Effector memory CD4-positive, alpha-beta T cell (primary cell): ENCODE measurements around the gene COPA.
"Not testable (repeated sequence)": the region's sequence is repeated elsewhere in the genome, so short reads cannot be mapped to it uniquely, and the experiment has no call there.

Experiments
- DNase-seq, 3 donors: peaks; one replicate each; pipeline ENCODE4 v3.0.0-alpha.2; 2020
- H3K27ac ChIP-seq: 2 replicates; pipeline ENCODE4 v1.7.0; 2013; ENCODE audit warnings: mild to moderate bottlenecking, low read length, moderate library complexity; ENCODE audit not compliant: insufficient read depth, poor library complexity, severe bottlenecking
- H3K27me3 ChIP-seq: replicated peaks from 2 replicates; pipeline ENCODE4 v1.7.0; 2013; ENCODE audit warnings: mild to moderate bottlenecking, low read length; ENCODE audit not compliant: insufficient read depth, control insufficient read depth, poor library complexity, severe bottlenecking
- H3K36me3 ChIP-seq: 2 replicates; pipeline ENCODE4 v1.7.0; 2013; ENCODE audit warnings: mild to moderate bottlenecking, low read length, moderate library complexity; ENCODE audit not compliant: control insufficient read depth, insufficient read depth
- H3K4me1 ChIP-seq: 2 replicates; pipeline ENCODE4 v1.7.0; 2013; ENCODE audit warnings: low read length, mild to moderate bottlenecking; ENCODE audit not compliant: control insufficient read depth, insufficient read depth, poor library complexity, severe bottlenecking
- H3K4me3 ChIP-seq: 2 replicates; pipeline ENCODE4 v1.7.0; 2013; ENCODE audit warnings: low read length, low read depth, mild to moderate bottlenecking; ENCODE audit not compliant: insufficient read depth, poor library complexity, severe bottlenecking
- H3K9me3 ChIP-seq: 2 replicates; pipeline ENCODE4 v1.7.0; 2013; ENCODE audit warnings: mild to moderate bottlenecking, low read length, moderate library complexity; ENCODE audit not compliant: control insufficient read depth
- total RNA-seq, 3 donors: gene quantifications; one replicate each; lab custom pipeline; 2026; lab: John Stamatoyannopoulos, UW

COPA gene
- 129 to 185 (median 173) reads per million in 3 donors for total RNA-seq

GRCh38 chr1:160342953-160343869 is at the start of gene COPA, which contains the start of gene NCSTN:
COPA (minus strand) TSS chr1:160343250; CDS start chr1:160343170, 80 bp downstream.
NCSTN (plus strand) TSS chr1:160343383; CDS start chr1:160343397, 14 bp downstream.
- Histone ChIP-seq H3K27ac (peak within 1 kb of the TSS; percentile 93), H3K27me3 (no peaks in the 10 kb centered on the region), H3K36me3 (peaks cover 29% of the 10 kb centered on the region), H3K4me1 (peaks cover 16% of the 10 kb centered on the region), H3K4me3 (peak within 1 kb of the TSS; percentile 91), H3K9me3 (no peaks in the 10 kb centered on the region)
- DNase-seq: peak; percentile 82 to 88 (median 83)

- DNase-seq, H3K9me3 ChIP-seq, H3K27ac ChIP-seq, H3K4me3 ChIP-seq, H3K36me3 ChIP-seq, H3K4me1 ChIP-seq, H3K27me3 ChIP-seq: not testable (repeated sequence)
These were observed 45.4 kb upstream of the COPA start for GRCh38 chr1:160388406-160388805.

- H3K27ac ChIP-seq, H3K9me3 ChIP-seq, H3K36me3 ChIP-seq, DNase-seq, H3K4me1 ChIP-seq, H3K27me3 ChIP-seq, H3K4me3 ChIP-seq: not testable (repeated sequence)
These were observed 41.8 kb upstream of the COPA start for GRCh38 chr1:160384812-160385211.

- peaks cover 8% of the 10 kb centered on the region for H3K4me1 ChIP-seq
- H3K9me3 ChIP-seq: no peaks in the 10 kb centered on the region
- no peak for DNase-seq
- H3K36me3 ChIP-seq: no peaks in the 10 kb centered on the region
- H3K27ac ChIP-seq: no peak overlapping the region
- no peak overlapping the region for H3K4me3 ChIP-seq
- H3K27me3 ChIP-seq: no peaks in the 10 kb centered on the region
These were observed 34.6 kb upstream of the COPA start for GRCh38 chr1:160377585-160378206.

GRCh38 chr1:160376525-160377131 is 33.6 kb upstream of the COPA start:
- Histone ChIP-seq H3K4me3 (no peak overlapping the region), H3K9me3 (no peaks in the 10 kb centered on the region), H3K36me3 (no peaks in the 10 kb centered on the region), H3K27ac (no peak overlapping the region), H3K4me1 (peaks cover 8% of the 10 kb centered on the region), H3K27me3 (no peaks in the 10 kb centered on the region)
- peak in 1 of 3 donors; percentile 14 for DNase-seq

- no peaks in the 10 kb centered on the region for H3K9me3 ChIP-seq
- DNase-seq: no peak
- peaks cover 8% of the 10 kb centered on the region for H3K4me1 ChIP-seq
- no peaks in the 10 kb centered on the region for H3K27me3 ChIP-seq
- no peaks in the 10 kb centered on the region for H3K36me3 ChIP-seq
- no peak overlapping the region for H3K27ac ChIP-seq
- H3K4me3 ChIP-seq: no peak overlapping the region
These were observed 32.9 kb upstream of the COPA start for GRCh38 chr1:160375788-160376524.

GRCh38 chr1:160374306-160375110 is 31.5 kb upstream of the COPA start:
- DNase-seq: no peak
- H3K4me1 ChIP-seq: peaks cover 8% of the 10 kb centered on the region
- no peaks in the 10 kb centered on the region for H3K9me3 ChIP-seq
- no peaks in the 10 kb centered on the region for H3K36me3 ChIP-seq
- no peaks in the 10 kb centered on the region for H3K27me3 ChIP-seq
- H3K4me3 ChIP-seq: no peak overlapping the region
- no peak overlapping the region for H3K27ac ChIP-seq

- no peaks in the 10 kb centered on the region for H3K9me3 ChIP-seq
- DNase-seq: no peak
- H3K4me3 ChIP-seq: no peak overlapping the region
These were observed 30.6 kb upstream of the COPA start for GRCh38 chr1:160373696-160374095.

GRCh38 chr1:160371756-160372155 is 28.7 kb upstream of the COPA start:
- H3K27me3 ChIP-seq: no peaks in the 10 kb centered on the region
- no peaks in the 10 kb centered on the region for H3K9me3 ChIP-seq
- no peak for DNase-seq
- no peak overlapping the region for H3K4me3 ChIP-seq
- peaks cover 8% of the 10 kb centered on the region for H3K4me1 ChIP-seq
- no peak overlapping the region for H3K27ac ChIP-seq
- no peaks in the 10 kb centered on the region for H3K36me3 ChIP-seq

More at GRCh38 chr1:160373696-160374095, 30.6 kb upstream of the COPA start:
- Histone ChIP-seq H3K36me3 (no peaks in the 10 kb centered on the region), H3K4me1 (peaks cover 8% of the 10 kb centered on the region), H3K27me3 (no peaks in the 10 kb centered on the region), H3K27ac (no peak overlapping the region)
